ENCODE data around the gene OR4M1.
"Not testable (repeated sequence)": the region's sequence is repeated elsewhere in the genome, so short reads cannot be mapped to it uniquely, and the experiment has no call there.

The OR4M1 gene

GRCh38 chr14:19773204-19773603 lies at the start of gene OR4M1:
Gene OR4M1 (plus strand): TSS chr14:19773504. CDS start chr14:19780323, 6,819 bp downstream.
- DNase-seq (ENCODE audit: low spot score) = not testable (repeated sequence)

- DNase-seq (ENCODE audit: low spot score) = no peak
Observed at GRCh38 chr14:19729359-19729758, 43.9 kb upstream of the OR4M1 start.

- DNase-seq (ENCODE audit: low spot score) = no peak
Observed at GRCh38 chr14:19729763-19730162, 43.5 kb upstream of the OR4M1 start.

GRCh38 chr14:19733893-19734292 lies 39.4 kb upstream of the OR4M1 start:
- not testable (repeated sequence) for DNase-seq (ENCODE audit: low spot score)

- no peak for DNase-seq (ENCODE audit: low spot score)
Observed at GRCh38 chr14:19743256-19743655, 30.0 kb upstream of the OR4M1 start, which contains the start of gene OR4Q3. Gene OR4Q3 (plus strand): TSS chr14:19743571.

GRCh38 chr14:19752316-19752715 lies 21.0 kb upstream of the OR4M1 start:
- not testable (repeated sequence) for DNase-seq (ENCODE audit: low spot score)

- no peak for DNase-seq (ENCODE audit: low spot score)
Observed at GRCh38 chr14:19754172-19754571, 19.1 kb upstream of the OR4M1 start.

- DNase-seq (ENCODE audit: low spot score) = not testable (repeated sequence)
Observed at GRCh38 chr14:19771491-19771890, 1.8 kb upstream of the OR4M1 start.

GRCh38 chr14:19771895-19772430 lies 1.3 kb upstream of the OR4M1 start:
- no peak for DNase-seq (ENCODE audit: low spot score)

GRCh38 chr14:19772454-19772853 lies 850 bp upstream of the OR4M1 start:
- not testable (repeated sequence) for DNase-seq (ENCODE audit: low spot score)

GRCh38 chr14:19775587-19775986 lies 2.3 kb downstream of the OR4M1 start:
- no peak for DNase-seq (ENCODE audit: low spot score)

GRCh38 chr14:19785848-19786247 lies 12.5 kb downstream of the OR4M1 start:
- DNase-seq (ENCODE audit: low spot score) = not testable (repeated sequence)

- not testable (repeated sequence) for DNase-seq (ENCODE audit: low spot score)
Observed at GRCh38 chr14:19787318-19787717, 14.0 kb downstream of the OR4M1 start.

- not testable (repeated sequence) for DNase-seq (ENCODE audit: low spot score)
Observed at GRCh38 chr14:19788150-19788549, 14.8 kb downstream of the OR4M1 start.

- not testable (repeated sequence) for DNase-seq (ENCODE audit: low spot score)
Observed at GRCh38 chr14:19796520-19797108, 23.3 kb downstream of the OR4M1 start.

- DNase-seq (ENCODE audit: low spot score) = no peak
Observed at GRCh38 chr14:19799880-19800279, 26.6 kb downstream of the OR4M1 start.

- DNase-seq (ENCODE audit: low spot score) = no peak
Observed at GRCh38 chr14:19800282-19801117, 27.2 kb downstream of the OR4M1 start.

GRCh38 chr14:19801118-19801464 lies 27.8 kb downstream of the OR4M1 start:
- no peak for DNase-seq (ENCODE audit: low spot score)

GRCh38 chr14:19803470-19803869 lies 30.2 kb downstream of the OR4M1 start, which contains the start of gene OR4N2:
Gene OR4N2 (plus strand): TSS chr14:19803770. CDS start chr14:19827449, 23,679 bp downstream.
- DNase-seq (ENCODE audit: low spot score) = not testable (repeated sequence)

GRCh38 chr14:19813171-19813920 lies 40.0 kb downstream of the OR4M1 start:
- DNase-seq (ENCODE audit: low spot score) = not testable (repeated sequence)

GRCh38 chr14:19819879-19820278 lies 46.6 kb downstream of the OR4M1 start:
- not testable (repeated sequence) for DNase-seq (ENCODE audit: low spot score)

- DNase-seq (ENCODE audit: low spot score) = not testable (repeated sequence)
Observed at GRCh38 chr14:19821016-19821415, 47.7 kb downstream of the OR4M1 start.
